HUES64 (cell line): Measurements from ENCODE around the gene RIC3.

Experiments used
- H3K27ac ChIP-seq: 2 replicates; pipeline ENCODE4 v1.7.0; 2013; ENCODE audit warnings: low read depth, low read length, inconsistent platforms
- H3K27me3 ChIP-seq: 2 replicates; pipeline ENCODE4 v1.6.1; 2013; ENCODE audit warnings: mild to moderate bottlenecking, low read length; ENCODE audit not compliant: insufficient read depth
- H3K36me3 ChIP-seq: 2 replicates; pipeline ENCODE4 v1.6.1; 2013; ENCODE audit warnings: mild to moderate bottlenecking, low read length; ENCODE audit not compliant: insufficient read depth
- H3K4me1 ChIP-seq: 2 replicates; pipeline ENCODE4 v1.6.1; 2013; ENCODE audit warnings: mild to moderate bottlenecking, low read length, moderate library complexity; ENCODE audit not compliant: insufficient read depth
- H3K4me3 ChIP-seq: 2 replicates; pipeline ENCODE4 v1.5.1; 2013; ENCODE audit warnings: mild to moderate bottlenecking, low read length, moderate library complexity
- H3K9ac ChIP-seq: 2 replicates; pipeline ENCODE4 v1.6.1; 2013; ENCODE audit warnings: mild to moderate bottlenecking, low read depth, low read length
- H3K9me3 ChIP-seq: 2 replicates; pipeline ENCODE4 v1.6.1; 2013; ENCODE audit warnings: low read depth, low read length; ENCODE audit not compliant: insufficient read depth
- WGBS: fragments of 150-250, 120-280 bp; methylation state at CpG from one replicate; pipeline ENCODE4 v1.1.7; 2013; ENCODE audit warnings: missing lambda C conversion rate; 5-methylcytosine and 5-hydroxymethylcytosine counted together

RIC3 gene

GRCh38 chr11:8204025-8204424 is 35.2 kb upstream of the RIC3 start:
- Histone ChIP-seq H3K27ac (no peak overlapping the region), H3K36me3 (no peaks in the 10 kb centered on the region), H3K4me1 (peaks cover 17% of the 10 kb centered on the region), H3K9ac (no peak overlapping the region), H3K4me3 (no peak overlapping the region), H3K9me3 (no peaks in the 10 kb centered on the region), H3K27me3 (no peaks in the 10 kb centered on the region)
- WGBS, result 75% methylated on average over 5 of the region's 5 CpGs

- no peak overlapping the region for H3K27ac ChIP-seq
- no peaks in the 10 kb centered on the region for H3K27me3 ChIP-seq
- 87% methylated on average over 2 of the region's 2 CpGs for WGBS
- H3K4me3 ChIP-seq, result no peak overlapping the region
- H3K9me3 ChIP-seq, result no peaks in the 10 kb centered on the region
- peaks cover 17% of the 10 kb centered on the region for H3K4me1 ChIP-seq
- H3K9ac ChIP-seq, result no peak overlapping the region
- no peaks in the 10 kb centered on the region for H3K36me3 ChIP-seq
Observed at GRCh38 chr11:8203414-8203715, 34.5 kb upstream of the RIC3 start.

GRCh38 chr11:8202516-8203413 is 33.9 kb upstream of the RIC3 start:
- peaks cover 13% of the 10 kb centered on the region for H3K4me1 ChIP-seq
- no peak overlapping the region for H3K4me3 ChIP-seq
- 90% methylated on average over 11 of the region's 11 CpGs for WGBS
- H3K27ac ChIP-seq, result no peak overlapping the region
- H3K36me3 ChIP-seq, result no peaks in the 10 kb centered on the region
- H3K27me3 ChIP-seq, result no peaks in the 10 kb centered on the region
- H3K9me3 ChIP-seq, result no peaks in the 10 kb centered on the region
- no peak overlapping the region for H3K9ac ChIP-seq

GRCh38 chr11:8201644-8202365 is 33.0 kb upstream of the RIC3 start:
- Histone ChIP-seq H3K36me3 (no peaks in the 10 kb centered on the region), H3K9ac (no peak overlapping the region), H3K9me3 (no peaks in the 10 kb centered on the region), H3K4me1 (peaks cover 4% of the 10 kb centered on the region), H3K27ac (no peak overlapping the region), H3K4me3 (no peak overlapping the region), H3K27me3 (no peaks in the 10 kb centered on the region)
- WGBS, result 59% methylated on average over 4 of the region's 4 CpGs

- no peaks in the 10 kb centered on the region for H3K36me3 ChIP-seq
- no peaks in the 10 kb centered on the region for H3K4me1 ChIP-seq
- no peak overlapping the region for H3K9ac ChIP-seq
- no peak overlapping the region for H3K27ac ChIP-seq
- 84% methylated on average over 2 of the region's 2 CpGs for WGBS
- H3K27me3 ChIP-seq, result no peaks in the 10 kb centered on the region
- H3K4me3 ChIP-seq, result no peak overlapping the region
- H3K9me3 ChIP-seq, result no peaks in the 10 kb centered on the region
Observed at GRCh38 chr11:8199676-8200075, 30.9 kb upstream of the RIC3 start.

GRCh38 chr11:8196749-8197148 is 27.9 kb upstream of the RIC3 start:
- Histone ChIP-seq H3K4me3 (no peak overlapping the region), H3K4me1 (no peaks in the 10 kb centered on the region), H3K9ac (no peak overlapping the region), H3K27me3 (no peaks in the 10 kb centered on the region), H3K36me3 (no peaks in the 10 kb centered on the region), H3K27ac (no peak overlapping the region), H3K9me3 (no peaks in the 10 kb centered on the region)

- WGBS, result 90% methylated on average over 4 of the region's 4 CpGs
- Histone ChIP-seq H3K4me1 (no peaks in the 10 kb centered on the region), H3K9ac (no peak overlapping the region), H3K9me3 (no peaks in the 10 kb centered on the region), H3K36me3 (no peaks in the 10 kb centered on the region), H3K27ac (no peak overlapping the region), H3K4me3 (no peak overlapping the region), H3K27me3 (no peaks in the 10 kb centered on the region)
Observed at GRCh38 chr11:8194956-8195355, 26.1 kb upstream of the RIC3 start.

GRCh38 chr11:8192896-8193209 is 24.0 kb upstream of the RIC3 start:
- no peaks in the 10 kb centered on the region for H3K36me3 ChIP-seq
- 47% methylated on average over 5 of the region's 5 CpGs for WGBS
- no peaks in the 10 kb centered on the region for H3K9me3 ChIP-seq
- no peak overlapping the region for H3K4me3 ChIP-seq
- no peak overlapping the region for H3K27ac ChIP-seq
- no peaks in the 10 kb centered on the region for H3K4me1 ChIP-seq
- no peak overlapping the region for H3K9ac ChIP-seq
- no peaks in the 10 kb centered on the region for H3K27me3 ChIP-seq

- no peaks in the 10 kb centered on the region for H3K27me3 ChIP-seq
- no peaks in the 10 kb centered on the region for H3K9me3 ChIP-seq
- no peak overlapping the region for H3K27ac ChIP-seq
- no peaks in the 10 kb centered on the region for H3K36me3 ChIP-seq
- 76% methylated on average over 19 of the region's 19 CpGs for WGBS
- H3K4me1 ChIP-seq, result no peaks in the 10 kb centered on the region
- H3K4me3 ChIP-seq, result no peak overlapping the region
- H3K9ac ChIP-seq, result no peak overlapping the region
Observed at GRCh38 chr11:8192016-8192895, 23.4 kb upstream of the RIC3 start.

- no peak overlapping the region for H3K9ac ChIP-seq
- no peaks in the 10 kb centered on the region for H3K4me1 ChIP-seq
- H3K9me3 ChIP-seq, result no peaks in the 10 kb centered on the region
- H3K27me3 ChIP-seq, result no peaks in the 10 kb centered on the region
- H3K27ac ChIP-seq, result no peak overlapping the region
- H3K4me3 ChIP-seq, result no peak overlapping the region
- WGBS, result 43% methylated on average over 2 of the region's 2 CpGs
- H3K36me3 ChIP-seq, result no peaks in the 10 kb centered on the region
Observed at GRCh38 chr11:8190431-8190830, 21.6 kb upstream of the RIC3 start.

- Histone ChIP-seq H3K4me1 (no peaks in the 10 kb centered on the region), H3K36me3 (no peaks in the 10 kb centered on the region), H3K27me3 (no peaks in the 10 kb centered on the region), H3K27ac (no peak overlapping the region), H3K9me3 (no peaks in the 10 kb centered on the region; the same call in 1 of the 2 replicates), H3K4me3 (no peak overlapping the region), H3K9ac (no peak overlapping the region)
- WGBS, result 100% methylated on average over 2 of the region's 2 CpGs
Observed at GRCh38 chr11:8186429-8186828, 17.6 kb upstream of the RIC3 start.
